Skeletal muscle satellite cell (primary cell): ENCODE data around the gene UTP4. TPM values are rescaled to one million over a fixed set of nuclear protein-coding genes. Genes with fewer than 3 reads are reported as not detected.

ENCODE experiments used
- H3K27me3 ChIP-seq: 2 replicates; pipeline ENCODE4 v1.7.0; 2013; ENCODE audit warnings: low read length; ENCODE audit not compliant: control insufficient read depth, insufficient read depth
- H3K36me3 ChIP-seq: 2 replicates; pipeline ENCODE4 v1.7.0; 2013; ENCODE audit warnings: mild to moderate bottlenecking, control low read depth, low read length; ENCODE audit not compliant: insufficient read depth
- H3K4me1 ChIP-seq: 2 replicates; pipeline ENCODE4 v1.7.0; 2013; ENCODE audit warnings: low read length; ENCODE audit not compliant: control insufficient read depth, insufficient read depth
- H3K4me2 ChIP-seq: 2 replicates; pipeline ENCODE4 v1.7.0; 2013; ENCODE audit warnings: mild to moderate bottlenecking, low read length
- H3K4me3 ChIP-seq: 2 replicates; pipeline ENCODE4 v1.7.0; 2013; ENCODE audit warnings: low read length
- H3K9ac ChIP-seq: 2 replicates; pipeline ENCODE4 v1.7.0; 2013; ENCODE audit warnings: mild to moderate bottlenecking, low read depth, low read length, moderate library complexity
- H3K9me3 ChIP-seq: replicated peaks from 2 replicates; pipeline ENCODE4 v1.7.0; 2013; ENCODE audit warnings: mild to moderate bottlenecking, control low read depth, low read length
- small RNA-seq: library from RNA; depleted of rRNA; stranded (forward); fragments of <200 nt; gene quantifications from one replicate; pipeline ENCODE3, GENCODE V24; 2012

Gene UTP4

DNA sequence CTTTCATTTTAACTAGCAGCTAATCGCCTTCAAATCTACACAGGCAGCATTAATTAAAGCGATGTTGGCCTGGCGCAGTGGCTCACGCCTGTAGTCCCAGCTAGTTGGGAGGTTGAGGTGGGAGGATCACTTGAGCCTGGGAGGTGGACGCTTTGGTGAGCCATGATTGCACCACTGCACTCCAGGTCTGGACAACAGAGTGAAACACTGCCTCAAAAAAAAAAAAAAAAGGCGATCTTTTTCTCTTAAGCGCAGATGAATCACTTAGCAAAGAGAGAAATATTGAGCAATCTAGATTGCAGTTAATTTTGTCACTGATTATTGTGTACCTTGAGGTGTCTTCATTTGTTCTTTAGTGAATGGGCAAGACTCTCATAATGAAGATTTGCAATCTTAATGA, 66.9 kb downstream of the UTP4 start:
- H3K4me3 ChIP-seq: no peak overlapping the region
- no peaks in the 10 kb centered on the region for H3K27me3 ChIP-seq

GRCh38 chr16:69201291-69201690, 68.8 kb downstream of the UTP4 start:
- Histone ChIP-seq H3K4me1 (peaks cover 15% of the 10 kb centered on the region), H3K4me2 (no peak overlapping the region), H3K9me3 (no peaks in the 10 kb centered on the region), H3K36me3 (no peaks in the 10 kb centered on the region), H3K9ac (no peak overlapping the region), H3K27me3 (no peaks in the 10 kb centered on the region), H3K4me3 (no peak overlapping the region)

More for the DNA sequence above, 66.9 kb downstream of the UTP4 start:
- Histone ChIP-seq H3K36me3 (no peaks in the 10 kb centered on the region), H3K9ac (no peak overlapping the region), H3K4me2 (no peak overlapping the region), H3K9me3 (no peaks in the 10 kb centered on the region), H3K4me1 (peaks cover 14% of the 10 kb centered on the region)

GRCh38 chr16:69201787-69202186, 69.3 kb downstream of the UTP4 start:
- H3K4me3 ChIP-seq: no peak overlapping the region
- H3K27me3 ChIP-seq: no peaks in the 10 kb centered on the region
- H3K9ac ChIP-seq: no peak overlapping the region
- no peak overlapping the region for H3K4me2 ChIP-seq
- H3K9me3 ChIP-seq: no peaks in the 10 kb centered on the region
- no peaks in the 10 kb centered on the region for H3K36me3 ChIP-seq
- H3K4me1 ChIP-seq: peaks cover 15% of the 10 kb centered on the region

DNA sequence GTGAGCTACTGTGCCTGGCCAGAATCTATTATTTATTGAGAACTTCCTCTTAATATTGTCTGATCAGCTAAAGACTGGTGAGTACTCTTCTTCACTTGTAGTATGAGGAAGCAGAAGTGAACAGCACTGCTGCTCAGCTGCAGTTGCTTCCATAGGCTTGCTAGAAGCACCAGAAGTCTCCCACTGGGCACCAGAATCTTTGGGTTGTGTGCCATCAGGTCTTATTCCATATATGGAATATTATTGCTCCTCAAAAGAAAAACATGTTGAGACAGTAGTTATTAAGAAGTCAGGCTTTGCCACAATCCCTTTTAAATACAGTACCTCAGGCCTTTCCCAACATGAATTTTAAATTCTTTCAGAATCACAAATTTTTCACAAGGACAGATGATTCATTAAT, 71.7 kb downstream of the UTP4 start:
- Histone ChIP-seq H3K4me2 (no peak overlapping the region), H3K27me3 (no peaks in the 10 kb centered on the region), H3K9me3 (no peaks in the 10 kb centered on the region)

DNA sequence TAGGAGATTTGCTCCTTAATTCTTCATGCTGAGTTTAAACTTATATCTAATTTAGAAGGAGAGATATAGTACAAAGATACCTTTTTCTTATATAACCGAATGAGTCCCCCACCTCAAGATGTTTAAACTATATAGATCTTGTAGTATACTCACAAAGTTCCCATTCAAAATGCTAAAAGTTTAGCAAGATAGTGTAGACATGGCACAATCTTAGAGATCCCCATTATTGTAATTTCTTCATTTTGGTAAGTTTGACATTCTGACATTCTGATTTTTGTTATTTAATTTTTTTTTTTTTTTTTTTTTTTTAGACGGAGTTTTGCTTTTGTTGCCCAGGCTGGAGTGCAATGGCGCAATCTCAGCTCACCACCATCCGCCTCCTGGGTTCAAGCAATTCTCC, 77.3 kb downstream of the UTP4 start:
- no peaks in the 10 kb centered on the region for H3K27me3 ChIP-seq
- H3K4me1 ChIP-seq: peaks cover 2% of the 10 kb centered on the region
- no peak overlapping the region for H3K9ac ChIP-seq
- no peaks in the 10 kb centered on the region for H3K9me3 ChIP-seq
- no peak overlapping the region for H3K4me3 ChIP-seq
- H3K4me2 ChIP-seq: no peak overlapping the region
- H3K36me3 ChIP-seq: no peaks in the 10 kb centered on the region

More for the DNA sequence above, 71.7 kb downstream of the UTP4 start:
- Histone ChIP-seq H3K9ac (no peak overlapping the region), H3K36me3 (no peaks in the 10 kb centered on the region), H3K4me3 (no peak overlapping the region), H3K4me1 (peaks cover 12% of the 10 kb centered on the region)

DNA sequence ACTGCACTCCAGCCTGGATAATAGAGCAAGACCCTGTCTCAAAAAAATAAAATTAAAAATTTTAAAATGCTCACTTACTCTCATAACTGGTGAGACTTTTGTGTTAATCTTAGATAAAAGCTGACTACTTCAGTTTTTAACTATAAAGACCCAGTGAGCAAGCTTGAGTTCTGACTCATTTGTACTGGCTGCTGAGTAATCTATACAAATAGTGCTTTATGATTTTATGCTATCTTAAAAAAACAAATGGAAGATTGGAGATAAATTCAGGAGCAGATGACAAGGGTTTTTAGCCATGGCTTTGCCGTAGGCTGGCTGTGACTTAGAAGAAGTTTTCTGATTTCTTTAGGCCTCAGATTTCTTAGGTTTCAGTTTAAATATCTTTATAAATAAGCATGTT, 85.0 kb downstream of the UTP4 start:
- no peak overlapping the region for H3K4me3 ChIP-seq
- H3K4me1 ChIP-seq: peaks cover 44% of the 10 kb centered on the region
- no peaks in the 10 kb centered on the region for H3K9me3 ChIP-seq
- H3K9ac ChIP-seq: no peak overlapping the region
- H3K27me3 ChIP-seq: no peaks in the 10 kb centered on the region
- H3K4me2 ChIP-seq: peak overlapping the region; percentile 71
- H3K36me3 ChIP-seq: no peaks in the 10 kb centered on the region

Small RNAs within 50 kb of the gene (small RNA-seq; reads per million reads assigned to genes)
- not detected for gene RF00019
- 0.77 reads per million, percentile 14 among the genes with 10 or more reads in this experiment for gene RNU6-22P
